ENCODE data around the gene CRHR2.

Gene CRHR2

GRCh38 chr7:30650421-30650808, 31.8 kb downstream of the CRHR2 start:
- no peaks in the 10 kb centered on the region for H3K9me2 ChIP-seq (replicated peaks; ENCODE audit: control insufficient read depth, low read length)
- H3F3A ChIP-seq (ENCODE audit: control insufficient read depth, insufficient read depth): peaks cover 5% of the 10 kb centered on the region; the same call in 1 of the 2 replicates
- no peak overlapping the region for H3K4me2 ChIP-seq (ENCODE audit: low read length)
- no peak overlapping the region for H3K27ac ChIP-seq (ENCODE audit: low read depth, low read length)
- no peak overlapping the region for H3K4me3 ChIP-seq (ENCODE audit: low read length)
- no peaks in the 10 kb centered on the region for H3K4me1 ChIP-seq (ENCODE audit: control insufficient read depth, low read length)
- H3K79me2 ChIP-seq (ENCODE audit: control insufficient read depth, low read length): no peaks in the 10 kb centered on the region
- no peak for TF ChIP-seq EZH2phosphoT487 (IDR thresholded peaks at IDR 0.05; ENCODE audit: borderline replicate concordance, low read length)
- no peak for TF ChIP-seq CTCF (IDR thresholded peaks at IDR 0.05; ENCODE audit: low read depth, low read length, poor library complexity, severe bottlenecking)
- no peaks in the 10 kb centered on the region for H4K20me1 ChIP-seq (ENCODE audit: control insufficient read depth, insufficient read depth, low read depth, low read length)
- H3K9me3 ChIP-seq (ENCODE audit: control insufficient read depth, insufficient read depth, low read length): no peaks in the 10 kb centered on the region
- H3K36me3 ChIP-seq (ENCODE audit: control insufficient read depth, low read length): peaks cover 7% of the 10 kb centered on the region
- H3K27me3 ChIP-seq (ENCODE audit: control insufficient read depth, low read length): no peaks in the 10 kb centered on the region

- Histone ChIP-seq H3K4me1 (ENCODE audit: control insufficient read depth, low read length) (no peaks in the 10 kb centered on the region), H3K4me2 (ENCODE audit: low read length) (no peak overlapping the region), H4K20me1 (ENCODE audit: control insufficient read depth, insufficient read depth, low read depth, low read length) (no peaks in the 10 kb centered on the region), H3F3A (ENCODE audit: control insufficient read depth, insufficient read depth) (peaks cover 7% of the 10 kb centered on the region; the same call in 1 of the 2 replicates), H3K27me3 (ENCODE audit: control insufficient read depth, low read length) (no peaks in the 10 kb centered on the region), H3K36me3 (ENCODE audit: control insufficient read depth, low read length) (peaks cover 12% of the 10 kb centered on the region), H3K4me3 (ENCODE audit: low read length) (no peak overlapping the region), H3K27ac (ENCODE audit: low read depth, low read length) (no peak overlapping the region), H3K9me3 (ENCODE audit: control insufficient read depth, insufficient read depth, low read length) (no peaks in the 10 kb centered on the region), H3K9me2 (replicated peaks; ENCODE audit: control insufficient read depth, low read length) (no peaks in the 10 kb centered on the region), H3K79me2 (ENCODE audit: control insufficient read depth, low read length) (no peaks in the 10 kb centered on the region)
- no peak for TF ChIP-seq CTCF (IDR thresholded peaks at IDR 0.05; ENCODE audit: low read depth, low read length, poor library complexity, severe bottlenecking)
- TF ChIP-seq EZH2phosphoT487 (IDR thresholded peaks at IDR 0.05; ENCODE audit: borderline replicate concordance, low read length): no peak
These were observed 32.4 kb downstream of the CRHR2 start for GRCh38 chr7:30649717-30650420.

- H4K20me1 ChIP-seq (ENCODE audit: control insufficient read depth, insufficient read depth, low read depth, low read length): no peaks in the 10 kb centered on the region
- no peaks in the 10 kb centered on the region for H3K27me3 ChIP-seq (ENCODE audit: control insufficient read depth, low read length)
- H3K9me2 ChIP-seq (replicated peaks; ENCODE audit: control insufficient read depth, low read length): no peaks in the 10 kb centered on the region
- H3F3A ChIP-seq (ENCODE audit: control insufficient read depth, insufficient read depth): peaks cover 7% of the 10 kb centered on the region
- H3K4me1 ChIP-seq (ENCODE audit: control insufficient read depth, low read length): no peaks in the 10 kb centered on the region
- TF ChIP-seq EZH2phosphoT487 (IDR thresholded peaks at IDR 0.05; ENCODE audit: borderline replicate concordance, low read length): no peak
- no peak for TF ChIP-seq CTCF (IDR thresholded peaks at IDR 0.05; ENCODE audit: low read depth, low read length, poor library complexity, severe bottlenecking)
- H3K79me2 ChIP-seq (ENCODE audit: control insufficient read depth, low read length): no peaks in the 10 kb centered on the region
- H3K9me3 ChIP-seq (ENCODE audit: control insufficient read depth, insufficient read depth, low read length): no peaks in the 10 kb centered on the region
- H3K27ac ChIP-seq (ENCODE audit: low read depth, low read length): no peak overlapping the region
- H3K4me2 ChIP-seq (ENCODE audit: low read length): no peak overlapping the region
- peaks cover 21% of the 10 kb centered on the region for H3K36me3 ChIP-seq (ENCODE audit: control insufficient read depth, low read length)
- H3K4me3 ChIP-seq (ENCODE audit: low read length): no peak overlapping the region
These were observed 33.3 kb downstream of the CRHR2 start for GRCh38 chr7:30648744-30649540.

Data from DOHH2 (cell line).